HepG2 (cell line): ENCODE results near the gene SCP2. TPM values are rescaled to one million over a fixed set of nuclear protein-coding genes. Genes with fewer than 3 reads are reported as not detected.
A peak's percentile ranks its signal among the peaks of the same experiment; 100 is the strongest.

Source experiments
- ATAC-seq: fragments of 200-7000 bp; cut with Tn5 transposase; 3 replicates; pipeline ENCODE4 v1.9.1; 2020; ENCODE audit warnings: mild to moderate bottlenecking, moderate library complexity
- BruUV-seq: library from RNA; stranded (reverse); fragments of 400-500 nt; replicated peaks from 2 replicates; lab custom pipeline; 2021; lab: Mats Ljungman, UMichigan
- CTCF ChIA-PET: fragments of 300-600 bp; formaldehyde crosslinking; extraction: SDS; loops from one replicate; lab custom pipeline; 2021; ENCODE audit warnings: low total read pairs, inconsistent platforms, low intra/inter-chr PET ratio; lab: Yijun Ruan, JAX
- POLR2A ChIA-PET: fragments of 350-600 bp; sonication (Branson Sonifier 250); formaldehyde crosslinking; loops from one replicate; lab custom pipeline; 2020; ENCODE audit warnings: antibody characterized with exemption, inconsistent platforms; lab: Yijun Ruan, JAX
- DNase-seq: peaks from one replicate; pipeline ENCODE4 v3.0.0-alpha.2; 2015; ENCODE audit warnings: low spot score
- FAIRE-seq: peaks from 3 replicates; lab custom pipeline; 2011; peaks lifted over from hg19 to GRCh38; lab: Jason Lieb, UNC
- H2AFZ ChIP-seq: one replicate; pipeline ENCODE4 v1.6.1; 2011; ENCODE audit warnings: low read length, inconsistent platforms
- H3K27ac ChIP-seq: fragments of 300-600 bp; 3 replicates; pipeline ENCODE4 v1.8.0; 2011; ENCODE audit warnings: mixed run types, mild to moderate bottlenecking, mixed read lengths, low read length, inconsistent platforms; ENCODE audit not compliant: insufficient read depth; ENCODE audit errors: extremely low read length
- H3K27me3 ChIP-seq, 2 experiments: fragments of 200-600 bp in 1 of 2; 2 replicates in 1 of 2; 3 replicates in 1 of 2; pipeline versions ENCODE4 v1.6.0 to v1.8.0; 2011; ENCODE audit warnings: low read length in 2 of 2, mild to moderate bottlenecking in 2 of 2, moderate library complexity in 2 of 2, inconsistent platforms in 1 of 2; ENCODE audit not compliant: insufficient read depth in 2 of 2, control insufficient read depth in 1 of 2
- H3K36me3 ChIP-seq, 2 experiments: fragments of 200-600 bp in 1 of 2; replicated peaks in 1 of 2; 2 replicates in 1 of 2; 3 replicates in 1 of 2; pipeline versions ENCODE4 v1.5.1 to v1.8.0; 2011; ENCODE audit warnings: low read length in 2 of 2, inconsistent platforms in 1 of 2; ENCODE audit not compliant: insufficient read depth in 2 of 2, control insufficient read depth in 1 of 2
- H3K4me1 ChIP-seq: 2 replicates; pipeline ENCODE4 v1.5.1; 2012; ENCODE audit warnings: low read length, inconsistent platforms; ENCODE audit not compliant: insufficient read depth
- H3K4me2 ChIP-seq: 2 replicates; pipeline ENCODE4 v1.6.0; 2011; ENCODE audit warnings: low read depth, low read length, inconsistent platforms
- H3K4me3 ChIP-seq, 3 experiments: fragments of 200-600 bp in 1 of 3; sonication (generic), shearing (Covaris generic) in 1 of 3; replicated peaks in 1 of 3; 2 replicates each; pipeline ENCODE4 v1.5.1; 2011 to 2016; ENCODE audit warnings: low read length in 3 of 3, inconsistent platforms in 2 of 3, low read depth in 2 of 3, mild to moderate bottlenecking in 2 of 3, control low read depth in 1 of 3, mixed read lengths in 1 of 3; ENCODE audit not compliant: insufficient read depth in 1 of 3
- H3K79me2 ChIP-seq: one replicate; pipeline ENCODE4 v1.6.1; 2011; ENCODE audit warnings: low read length, inconsistent platforms; ENCODE audit not compliant: insufficient read depth
- H3K9ac ChIP-seq: 2 replicates; pipeline ENCODE4 v1.6.0; 2011; ENCODE audit warnings: mild to moderate bottlenecking, low read depth, low read length, inconsistent platforms; ENCODE audit not compliant: insufficient read depth
- H3K9me3 ChIP-seq: 2 replicates; pipeline ENCODE4 v1.5.1; 2012; ENCODE audit warnings: mild to moderate bottlenecking, low read length
- H4K20me1 ChIP-seq: 2 replicates; pipeline ENCODE4 v1.6.0; 2011; ENCODE audit warnings: inconsistent platforms, mild to moderate bottlenecking, low read length, moderate library complexity; ENCODE audit not compliant: insufficient read depth
- CREB3 ChIP-seq: sonication (generic); formaldehyde crosslinking; IDR thresholded peaks from 2 replicates; pipeline ENCODE4 v1.5.0; 2020; ENCODE audit warnings: missing genetic modification reagents
- ELF4 ChIP-seq: sonication (generic); formaldehyde crosslinking; IDR thresholded peaks from 2 replicates; pipeline ENCODE4 v1.5.0; 2020; ENCODE audit warnings: missing genetic modification reagents, mild to moderate bottlenecking, moderate library complexity, borderline replicate concordance
- FOSL2 ChIP-seq: sonication (generic); formaldehyde crosslinking; IDR thresholded peaks from 2 replicates; pipeline ENCODE4 v1.4.0; 2020; ENCODE audit warnings: missing genetic modification reagents
- FOXK1 ChIP-seq: sonication (generic); formaldehyde crosslinking; IDR thresholded peaks from 2 replicates; pipeline ENCODE4 v1.4.0; 2020; ENCODE audit warnings: low read depth, missing genetic modification reagents, borderline replicate concordance
- ISX ChIP-seq: sonication (generic); formaldehyde crosslinking; conservative IDR thresholded peaks from 2 replicates; pipeline ENCODE4 v1.5.0; 2020; ENCODE audit warnings: missing genetic modification reagents
- JUN ChIP-seq: sonication (generic); formaldehyde crosslinking; IDR thresholded peaks from 2 replicates; pipeline ENCODE4 v1.4.0; 2020; ENCODE audit warnings: mild to moderate bottlenecking, missing genetic modification reagents
- KDM1A ChIP-seq: IDR thresholded peaks from 2 replicates; pipeline ENCODE4 v1.6.1; 2016; ENCODE audit warnings: missing compliant biosample characterization
- KDM2A ChIP-seq: sonication (generic); formaldehyde crosslinking; IDR thresholded peaks from 2 replicates; pipeline ENCODE4 v1.4.0; 2020; ENCODE audit warnings: low read depth, missing genetic modification reagents, borderline replicate concordance
- MEIS1 ChIP-seq: sonication (generic); formaldehyde crosslinking; IDR thresholded peaks from 2 replicates; pipeline ENCODE4 v1.9.0; 2021; ENCODE audit warnings: mild to moderate bottlenecking, missing genetic modification reagents, moderate library complexity, borderline replicate concordance
- RCOR2 ChIP-seq: IDR thresholded peaks from 2 replicates; pipeline ENCODE4 v1.6.1; 2016; ENCODE audit warnings: missing biosample characterization, missing genetic modification reagents
- TBX3 ChIP-seq: fragments of 450-650 bp; IDR thresholded peaks from 2 replicates; pipeline ENCODE4 v1.6.1; 2017; ENCODE audit warnings: antibody characterized with exemption, mild to moderate bottlenecking, inconsistent platforms, borderline replicate concordance
- TERF1 ChIP-seq: sonication (generic); formaldehyde crosslinking; IDR thresholded peaks from 2 replicates; pipeline ENCODE4 v1.8.0; 2022; ENCODE audit warnings: mild to moderate bottlenecking, missing genetic modification reagents, moderate library complexity
- TGIF2 ChIP-seq: IDR thresholded peaks from 2 replicates; pipeline ENCODE4 v1.6.1; 2016; ENCODE audit warnings: control low read depth, missing compliant biosample characterization
- ZFP1 ChIP-seq: IDR thresholded peaks from 2 replicates; pipeline ENCODE4 v1.6.1; 2016
- ZNF12 ChIP-seq: sonication (generic); formaldehyde crosslinking; IDR thresholded peaks from 2 replicates; pipeline ENCODE4 v1.5.0; 2020; ENCODE audit warnings: missing genetic modification reagents
- ZNF546 ChIP-seq: sonication (generic); formaldehyde crosslinking; conservative IDR thresholded peaks from 2 replicates; pipeline ENCODE4 v1.8.1; 2023; ENCODE audit warnings: mild to moderate bottlenecking, missing genetic modification reagents
- ZNF644 ChIP-seq: IDR thresholded peaks from 2 replicates; pipeline ENCODE4 v1.6.1; 2016; ENCODE audit warnings: low read depth
- WGBS: methylation state at CpG from one replicate; pipeline ENCODE4 v1.1.6; 2017; ENCODE audit warnings: low lambda C conversion rate; 5-methylcytosine and 5-hydroxymethylcytosine counted together
- in situ Hi-C: cut with HindIII; loops from 2 replicates; pipeline ENCODE4 v1.10.0; 2017; ENCODE audit warnings: low pct_unique_long_range_greater_than_20kb; ENCODE audit not compliant: extremely low pct_ligation_motif_present
- intact Hi-C: fragments of 100-400 bp; cut with micrococcal nuclease; formaldehyde crosslinking; loops from one replicate; pipeline ENCODE4 v1.10.0; 2022; ENCODE audit not compliant: unreplicated experiment
- polyA plus RNA-seq, 8 experiments: library from polyadenylated mRNA; depleted of rRNA in 3 of 8; stranded (reverse) in 7 of 8; unstranded in 1 of 8; fragments of >200 nt; fragmentation: Illumina TruSeq in 4 of 8; extraction: Trizol in 4 of 8; gene quantifications; 2 replicates each; pipeline versions ENCODE4 v1.2.1 to v1.2.3, GENCODE V29; 2011 to 2016; ENCODE audit warnings: low read depth in 4 of 8, missing spikeins in 1 of 8, mixed read lengths in 1 of 8; ENCODE audit not compliant: insufficient read depth in 1 of 8
- total RNA-seq, 5 experiments: library from RNA; depleted of rRNA; stranded (reverse); fragments of >200 nt; fragmentation: Illumina TruSeq; extraction: Trizol; gene quantifications; 2 replicates each; pipeline ENCODE4 v1.2.3, GENCODE V29; 2016; ENCODE audit warnings: low read depth in 1 of 5
- TF ChIP-seq, protein P1 (sequence below): sonication (generic); formaldehyde crosslinking; IDR thresholded peaks from 2 replicates; pipeline ENCODE4 v1.5.0; 2020; ENCODE audit warnings: mild to moderate bottlenecking, missing genetic modification reagents, borderline replicate concordance

Gene SCP2
- total and polyA plus RNA-seq, 2 of the 13 experiments (the other 11 are each of a cell fraction or from before 2014, with no cell fraction given) = 59.0 to 133 TPM

GRCh38 chr1:53014791-53015507 is 87.9 kb downstream of the SCP2 start (continued):
- no peak for TF ChIP-seq TBX3
- no peak for TF ChIP-seq ZNF12 (CRISPR knock-in tag)
- TF ChIP-seq ZFP1 (CRISPR knock-in tag) = peak; percentile 75; the same call in 1 of the 2 replicates
- peak; percentile 88 for TF ChIP-seq ELF4 (CRISPR knock-in tag)
- TF ChIP-seq JUN = no peak
- TF ChIP-seq ZNF546 (CRISPR knock-in tag) = no peak

- ChIA-PET CTCF (no interaction called here), POLR2A (interaction anchor here (0.6 to 1.8 kb wide), 2 partner anchors 130 to 148 kb away, joined by 3 to 7 read pairs; no protein-coding TSS in a partner anchor)
- H2AFZ ChIP-seq = no peak overlapping the region
- H3K27me3 ChIP-seq = no peaks in the 10 kb centered on the region; a peak in 1 of 5 replicates
- no peaks in the 10 kb centered on the region for H3K9me3 ChIP-seq
- peak overlapping the region; percentile 59 to 92 (median 76) for H3K4me3 ChIP-seq
- peaks cover 27% of the 10 kb centered on the region for H3K79me2 ChIP-seq
- ATAC-seq (no peak; the same call in 2 of the 3 replicates), DNase-seq (no peak), FAIRE-seq (no peak)
- no peak for TF ChIP-seq TGIF2 (CRISPR knock-in tag)
- TF ChIP-seq KDM1A (CRISPR knock-in tag) = no peak
- no peak for TF ChIP-seq ZNF644 (CRISPR knock-in tag)
- TF ChIP-seq RCOR2 = no peak
- TF ChIP-seq KDM2A = no peak
- TF ChIP-seq FOXK1 = no peak
- no peak for TF ChIP-seq CREB3 (CRISPR knock-in tag)
- no peak for TF ChIP-seq FOSL2 (CRISPR knock-in tag)
- TF ChIP-seq MEIS1 (CRISPR knock-in tag) = no peak
- TF ChIP-seq ISX (CRISPR knock-in tag) = no peak
- TF ChIP-seq, protein P1, sequence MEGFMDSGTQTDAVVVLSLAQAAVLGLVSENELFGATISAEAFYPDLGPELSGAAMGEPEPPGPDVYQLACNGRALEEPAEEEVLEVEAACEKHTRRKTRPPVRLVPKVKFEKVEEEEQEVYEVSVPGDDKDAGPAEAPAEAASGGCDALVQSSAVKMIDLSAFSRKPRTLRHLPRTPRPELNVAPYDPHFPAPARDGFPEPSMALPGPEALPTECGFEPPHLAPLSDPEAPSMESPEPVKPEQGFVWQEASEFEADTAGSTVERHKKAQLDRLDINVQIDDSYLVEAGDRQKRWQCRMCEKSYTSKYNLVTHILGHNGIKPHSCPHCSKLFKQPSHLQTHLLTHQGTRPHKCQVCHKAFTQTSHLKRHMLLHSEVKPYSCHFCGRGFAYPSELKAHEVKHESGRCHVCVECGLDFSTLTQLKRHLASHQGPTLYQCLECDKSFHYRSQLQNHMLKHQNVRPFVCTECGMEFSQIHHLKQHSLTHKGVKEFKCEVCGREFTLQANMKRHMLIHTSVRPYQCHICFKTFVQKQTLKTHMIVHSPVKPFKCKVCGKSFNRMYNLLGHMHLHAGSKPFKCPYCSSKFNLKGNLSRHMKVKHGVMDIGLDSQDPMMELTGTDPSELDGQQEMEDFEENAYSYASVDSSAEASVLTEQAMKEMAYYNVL (CRISPR knock-in tag) = no peak
- no peak for TF ChIP-seq TERF1 (CRISPR knock-in tag)
- no peaks in the 10 kb centered on the region for H4K20me1 ChIP-seq
- no TSS peak for BruUV-seq
- in situ Hi-C loops (no loop called here), intact Hi-C loops (no loop called here)
- peak overlapping the region; percentile 73 for H3K27ac ChIP-seq
- H3K4me1 ChIP-seq = peaks cover 21% of the 10 kb centered on the region
- 21% methylated on average over 3 of the region's 3 CpGs for WGBS
- peak overlapping the region; percentile 80 for H3K9ac ChIP-seq
- H3K4me2 ChIP-seq = peak overlapping the region; percentile 88
- H3K36me3 ChIP-seq = no peaks in the 10 kb centered on the region; a peak in 1 of 5 replicates
Measured at GRCh38 chr1:53015508-53015860, 88.4 kb downstream of the SCP2 start.
